Adrenal gland (tissue), 5 donors: ENCODE results near the gene UBE2M.

ENCODE experiments used
- POLR2A ChIP-seq, 2 donors: fragments of 450-650 bp; IDR thresholded peaks; one replicate each; pipeline ENCODE4 v1.6.1; 2017; ENCODE audit warnings: antibody characterized with exemption in 2 of 2, mild to moderate bottlenecking in 2 of 2, moderate library complexity in 1 of 2
- TF ChIP-seq, protein P1 (sequence below), 6 experiments: fragments of 450-650 bp in 4 of 6; fragments of 200-600 bp in 2 of 6; sonication (generic) in 1 of 6; IDR thresholded peaks; 1 replicate in 5 of 6; 2 replicates in 1 of 6; pipeline versions ENCODE4 v1.5.1 to v1.8.0; 2016 to 2021; ENCODE audit warnings: antibody characterized with exemption in 6 of 6, mild to moderate bottlenecking in 2 of 6, moderate library complexity in 1 of 6
- donor health status: DM: no; HTN: no; CAD: no.

DNA sequence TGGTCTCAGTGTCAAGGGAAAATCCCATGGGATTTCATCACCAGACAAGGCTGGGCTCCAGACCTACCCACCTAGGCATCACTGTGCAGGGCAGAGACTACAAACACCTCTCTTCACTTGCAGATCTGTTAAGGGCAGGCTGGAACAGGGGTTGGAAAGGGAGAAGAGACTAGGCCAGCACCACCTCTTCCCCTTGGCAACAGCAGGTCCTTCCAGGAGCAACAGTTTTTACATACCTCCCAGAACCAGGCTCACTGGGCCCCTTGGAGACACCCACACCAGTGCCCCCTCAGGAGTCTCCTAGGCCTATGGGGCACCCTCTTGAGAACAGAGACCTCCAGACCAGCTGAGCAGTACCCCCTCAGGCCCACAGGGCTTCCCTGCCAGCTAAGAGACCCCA, 2.5 kb upstream of the UBE2M start:
- TF ChIP-seq POLR2A (IDR thresholded peaks at IDR 0.05), result no peak
- TF ChIP-seq, protein P1, sequence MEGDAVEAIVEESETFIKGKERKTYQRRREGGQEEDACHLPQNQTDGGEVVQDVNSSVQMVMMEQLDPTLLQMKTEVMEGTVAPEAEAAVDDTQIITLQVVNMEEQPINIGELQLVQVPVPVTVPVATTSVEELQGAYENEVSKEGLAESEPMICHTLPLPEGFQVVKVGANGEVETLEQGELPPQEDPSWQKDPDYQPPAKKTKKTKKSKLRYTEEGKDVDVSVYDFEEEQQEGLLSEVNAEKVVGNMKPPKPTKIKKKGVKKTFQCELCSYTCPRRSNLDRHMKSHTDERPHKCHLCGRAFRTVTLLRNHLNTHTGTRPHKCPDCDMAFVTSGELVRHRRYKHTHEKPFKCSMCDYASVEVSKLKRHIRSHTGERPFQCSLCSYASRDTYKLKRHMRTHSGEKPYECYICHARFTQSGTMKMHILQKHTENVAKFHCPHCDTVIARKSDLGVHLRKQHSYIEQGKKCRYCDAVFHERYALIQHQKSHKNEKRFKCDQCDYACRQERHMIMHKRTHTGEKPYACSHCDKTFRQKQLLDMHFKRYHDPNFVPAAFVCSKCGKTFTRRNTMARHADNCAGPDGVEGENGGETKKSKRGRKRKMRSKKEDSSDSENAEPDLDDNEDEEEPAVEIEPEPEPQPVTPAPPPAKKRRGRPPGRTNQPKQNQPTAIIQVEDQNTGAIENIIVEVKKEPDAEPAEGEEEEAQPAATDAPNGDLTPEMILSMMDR (IDR thresholded peaks at IDR 0.05), result no peak
